Globus pallidus (tissue), 1 donor: ENCODE data around the gene FRMD4A.
"Not testable (repeated sequence)": the region's sequence is repeated elsewhere in the genome, so short reads cannot be mapped to it uniquely, and the experiment has no call there.

Experiments used
- DNase-seq: peaks from one replicate; pipeline ENCODE4 v3.0.0-alpha.2; 2015; ENCODE audit warnings: low spot score

The FRMD4A gene

DNA sequence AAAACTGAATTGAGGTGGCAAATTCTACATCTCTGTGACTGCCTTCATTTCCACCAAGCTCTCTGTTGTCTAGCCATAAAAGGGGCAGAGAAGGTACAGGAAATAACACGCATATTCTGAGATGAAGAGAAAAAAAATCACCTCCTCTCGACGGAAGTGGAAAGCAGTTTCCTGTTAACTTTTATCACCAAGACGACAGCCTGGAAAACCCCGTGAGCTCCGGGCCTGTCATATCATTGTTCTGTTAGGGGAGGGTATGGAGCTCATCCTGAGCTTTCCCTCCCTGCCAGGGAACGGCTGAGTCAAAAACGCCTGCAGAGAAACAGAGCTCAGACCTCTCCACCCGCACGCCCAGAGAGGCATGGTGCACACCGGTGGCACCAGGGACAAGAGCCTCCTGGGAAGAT is 543.7 kb downstream of the FRMD4A start:
- DNase-seq, result no peak

DNA sequence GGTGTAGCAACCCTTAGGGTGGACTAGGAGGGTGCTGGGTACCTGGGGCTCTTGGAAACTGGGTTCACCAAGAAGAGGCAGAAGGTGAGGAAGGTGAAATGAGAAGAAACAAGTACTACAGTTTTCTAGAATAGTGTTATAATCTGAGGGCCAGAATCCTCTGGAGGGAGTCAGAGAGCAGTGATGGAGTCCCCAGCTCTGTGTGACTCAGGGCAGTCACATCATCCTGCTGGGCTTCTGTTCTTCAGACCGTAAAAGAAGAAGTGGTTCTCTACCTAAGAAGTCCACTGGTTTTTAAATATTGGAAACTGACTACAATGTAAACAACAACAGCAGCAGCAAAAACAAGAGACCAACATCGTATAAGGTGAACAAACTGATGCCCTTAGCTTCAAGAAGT is 546.7 kb downstream of the FRMD4A start:
- no peak for DNase-seq

DNA sequence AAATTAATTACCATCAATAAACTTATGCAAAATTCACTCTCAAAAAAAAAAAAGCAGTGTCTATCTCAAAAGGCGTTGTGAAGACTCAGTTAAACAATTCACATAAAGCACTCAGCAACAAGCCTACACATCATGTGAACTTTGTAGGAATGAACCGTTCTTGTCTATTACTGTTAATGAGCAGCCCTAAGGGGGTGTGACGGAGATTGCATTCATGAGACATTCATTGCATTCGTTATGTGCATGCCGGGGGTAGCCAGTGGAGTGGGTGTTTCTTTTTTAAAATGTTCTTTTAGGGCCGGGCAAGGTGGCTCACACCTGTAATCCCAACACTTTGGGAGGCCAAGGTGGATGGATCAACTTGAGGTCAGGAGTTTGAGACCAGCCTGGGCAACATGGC is 551.0 kb downstream of the FRMD4A start:
- DNase-seq, result no peak

DNA sequence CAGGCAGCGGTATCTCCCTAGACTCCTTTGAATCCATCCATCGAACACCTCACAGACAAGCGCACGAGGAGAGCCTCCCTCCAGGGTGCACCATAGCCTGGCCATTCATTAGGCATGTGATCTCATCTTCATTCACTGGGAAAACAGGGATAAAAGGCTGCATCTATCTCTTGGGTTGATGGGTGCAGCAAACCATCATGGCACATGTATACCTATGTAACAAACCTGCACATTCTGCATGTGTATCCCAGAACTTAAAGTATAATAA is 552.1 kb downstream of the FRMD4A start:
- not testable (repeated sequence) for DNase-seq

DNA sequence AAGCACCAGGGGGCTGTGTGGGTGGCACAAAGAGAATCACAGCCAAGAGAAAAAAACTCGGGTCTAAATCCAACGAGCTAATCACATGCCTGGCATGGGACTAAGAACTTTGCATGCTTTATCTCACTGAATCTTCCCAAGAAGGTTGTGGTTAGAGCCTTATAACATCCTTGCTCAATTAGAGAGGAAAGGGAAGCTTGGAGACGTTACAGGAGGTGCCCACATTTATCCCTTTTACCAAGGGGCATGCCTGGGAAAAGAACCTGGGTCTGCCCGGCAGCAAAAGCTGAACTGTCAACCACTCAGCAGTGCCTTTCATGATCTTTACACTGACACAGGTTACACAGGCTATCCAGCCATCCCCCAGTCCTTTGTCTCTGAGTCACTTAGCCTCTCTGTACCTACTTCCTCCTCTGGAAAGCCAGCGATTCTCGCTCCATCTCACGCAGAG is 553.8 kb downstream of the FRMD4A start:
- DNase-seq, result no peak

DNA sequence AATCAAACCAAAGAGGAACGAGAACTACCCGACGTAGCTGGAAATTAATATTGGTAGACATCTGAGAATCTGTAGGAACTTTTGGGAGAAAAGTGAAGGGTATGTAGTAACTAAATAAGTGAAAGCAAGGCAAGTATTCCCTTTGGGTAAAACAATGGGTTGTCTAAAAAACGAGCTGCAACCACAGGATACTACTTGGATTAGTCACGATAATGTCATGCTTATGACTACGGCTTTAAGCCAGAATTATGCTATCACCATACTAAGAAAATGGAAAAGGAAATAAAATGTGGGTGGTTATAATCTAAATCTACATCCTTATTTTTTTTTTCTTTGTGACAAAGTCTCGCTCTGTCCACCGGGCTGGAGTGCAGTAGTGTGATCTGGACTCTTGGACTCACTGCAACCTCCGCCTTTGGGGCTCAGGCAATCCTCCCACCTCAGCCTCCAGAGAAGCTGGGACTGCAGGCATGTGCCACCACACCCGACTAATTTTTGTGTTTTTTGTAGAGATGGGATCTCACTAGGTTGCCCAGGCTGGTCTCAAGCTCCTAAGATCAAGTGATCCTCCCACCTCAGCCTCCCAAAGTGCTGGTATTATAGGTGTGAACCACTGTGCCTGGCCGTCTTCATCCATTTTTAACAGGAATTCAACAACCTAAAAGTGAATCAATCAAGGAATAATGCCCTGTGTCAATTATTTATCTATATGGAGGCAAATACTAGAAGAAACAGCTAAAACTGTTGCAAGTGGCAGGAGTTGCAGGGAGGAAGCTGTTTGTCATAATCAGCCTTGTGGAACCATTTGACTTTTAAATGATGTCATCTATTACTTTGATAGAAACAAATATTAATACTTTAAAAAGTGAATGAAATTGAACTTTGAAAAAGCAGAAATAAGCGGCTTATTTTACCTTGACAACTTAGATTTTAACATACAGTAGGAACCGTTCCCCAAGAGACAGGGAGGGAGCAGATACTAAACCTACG is 554.6 kb downstream of the FRMD4A start:
- no peak for DNase-seq

DNA sequence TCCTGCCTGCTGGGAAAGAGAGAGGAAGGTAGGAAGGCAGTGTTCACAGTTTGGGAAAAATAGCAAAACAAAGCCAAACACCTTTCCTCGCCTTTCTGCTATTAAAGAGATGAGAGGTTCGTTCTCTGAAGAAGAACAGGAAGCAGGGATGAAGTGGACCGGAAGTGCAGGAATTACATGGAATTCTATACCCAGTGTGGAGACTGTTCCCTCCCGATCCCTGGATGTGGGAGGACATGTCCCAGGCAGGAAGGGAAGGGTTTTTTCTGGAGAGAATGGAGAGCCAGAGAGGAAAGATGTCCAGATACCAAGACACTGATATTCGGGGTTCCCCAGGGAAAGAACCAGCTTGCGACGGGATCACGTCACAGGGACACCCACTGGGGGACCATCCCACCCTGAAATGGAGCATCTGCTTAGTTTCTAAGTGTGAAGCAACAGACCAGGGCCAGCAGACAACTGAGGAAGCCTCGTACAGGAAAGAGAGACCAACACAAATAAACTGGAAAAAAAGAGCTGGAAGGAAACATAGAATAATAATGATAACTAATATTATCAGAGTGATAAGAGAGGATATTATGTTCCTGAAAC is 556.3 kb downstream of the FRMD4A start:
- DNase-seq, result no peak

DNA sequence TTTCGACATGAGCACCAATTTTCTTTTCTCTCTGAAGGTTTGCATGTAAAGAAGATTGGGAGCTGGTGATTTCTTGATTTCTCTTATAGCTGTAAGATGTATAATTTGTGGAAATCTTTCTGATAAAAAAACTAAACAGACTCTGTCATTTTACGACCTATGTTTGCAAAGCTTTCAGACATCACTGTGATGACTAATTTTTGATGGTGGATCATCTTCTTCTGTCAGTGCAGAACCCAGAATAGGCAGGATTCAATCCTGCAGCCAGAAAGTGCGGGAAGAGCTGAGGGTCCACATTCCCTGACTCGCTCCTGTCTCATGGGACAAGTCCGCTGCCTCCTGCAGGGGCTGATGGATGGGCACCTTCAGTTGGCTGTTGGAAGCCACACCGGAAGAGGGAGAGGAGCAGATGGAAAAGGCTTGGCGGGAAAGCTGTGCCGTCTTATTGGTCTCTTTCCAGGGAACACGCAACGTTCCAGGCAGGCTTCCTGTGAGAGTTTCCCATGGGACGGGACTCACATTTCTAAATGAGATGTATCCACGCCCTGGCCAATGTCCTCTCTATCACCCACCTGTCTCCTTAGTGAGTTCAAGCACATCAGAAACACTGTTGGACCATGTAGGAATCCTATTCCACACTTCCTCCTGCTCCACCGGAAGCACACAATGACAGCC is 557.1 kb downstream of the FRMD4A start:
- DNase-seq, result no peak

DNA sequence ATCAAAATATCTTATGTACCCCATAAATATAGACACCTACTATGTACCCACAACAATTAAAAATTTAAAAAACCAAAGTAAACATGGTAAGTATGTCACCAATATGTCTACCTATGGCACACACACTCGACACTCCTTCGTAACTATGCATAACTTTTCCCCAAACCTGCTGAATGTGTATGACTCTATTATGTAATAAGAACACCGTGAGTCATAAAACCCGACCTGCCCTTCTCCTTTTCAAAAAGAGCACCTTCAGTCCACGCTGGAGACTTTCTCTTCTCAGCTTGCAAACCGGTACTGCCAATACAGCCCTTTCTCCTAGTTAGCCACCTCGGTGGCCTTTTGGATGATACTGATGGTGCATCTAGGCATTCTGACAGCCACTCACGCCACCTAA is 557.7 kb downstream of the FRMD4A start:
- no peak for DNase-seq

DNA sequence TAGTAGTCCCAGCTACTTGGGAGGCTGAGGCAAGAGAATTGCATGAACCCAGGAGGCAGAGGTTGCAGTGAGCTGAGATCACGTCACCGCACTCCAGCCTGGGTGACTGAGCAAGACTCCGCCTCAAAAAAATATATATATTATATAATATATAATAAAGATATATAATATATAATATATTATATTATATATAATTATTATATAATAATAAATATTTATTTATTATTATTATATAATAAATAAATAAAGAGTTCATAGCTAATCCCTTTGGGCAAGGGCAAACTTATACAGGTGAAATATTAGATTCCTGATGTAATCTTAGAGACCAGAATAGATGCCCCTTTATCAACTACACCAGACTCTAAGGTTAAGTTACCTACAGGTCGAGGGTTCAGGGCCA is 558.7 kb downstream of the FRMD4A start:
- no peak for DNase-seq

DNA sequence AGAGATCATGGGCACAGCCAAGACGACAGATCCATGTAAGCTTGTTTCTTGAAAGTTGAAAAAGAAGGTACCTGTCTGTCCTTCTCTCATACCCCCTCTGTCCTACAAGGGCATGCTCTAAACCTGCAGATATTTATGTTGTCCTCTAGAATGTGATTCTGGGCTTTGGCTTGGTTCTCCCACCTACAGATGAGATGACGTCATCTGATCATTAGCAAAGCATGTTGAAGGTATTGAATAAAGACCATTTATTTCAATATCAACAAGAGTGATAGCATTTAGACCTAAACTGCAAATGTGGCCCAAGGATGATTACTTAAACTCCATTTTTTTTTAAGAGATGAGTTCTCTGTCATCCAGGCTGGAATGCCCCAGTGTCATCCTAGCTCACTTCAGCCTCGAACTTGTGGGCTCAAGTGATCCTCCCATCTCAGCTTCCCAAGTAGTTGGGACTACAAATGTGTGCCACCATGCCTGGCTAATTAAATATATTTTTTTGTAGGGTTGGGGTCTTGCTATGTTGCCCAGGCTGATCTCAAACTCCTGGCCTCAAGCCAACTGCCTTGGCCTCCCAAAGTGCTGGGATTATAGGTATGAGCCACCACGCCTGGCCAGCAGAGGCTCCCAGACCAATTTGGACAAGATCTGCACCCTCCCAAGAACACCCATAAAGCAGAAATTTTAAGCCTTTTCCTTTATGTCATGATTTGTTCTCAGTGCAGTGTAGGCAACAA is 559.8 kb downstream of the FRMD4A start:
- no peak for DNase-seq

DNA sequence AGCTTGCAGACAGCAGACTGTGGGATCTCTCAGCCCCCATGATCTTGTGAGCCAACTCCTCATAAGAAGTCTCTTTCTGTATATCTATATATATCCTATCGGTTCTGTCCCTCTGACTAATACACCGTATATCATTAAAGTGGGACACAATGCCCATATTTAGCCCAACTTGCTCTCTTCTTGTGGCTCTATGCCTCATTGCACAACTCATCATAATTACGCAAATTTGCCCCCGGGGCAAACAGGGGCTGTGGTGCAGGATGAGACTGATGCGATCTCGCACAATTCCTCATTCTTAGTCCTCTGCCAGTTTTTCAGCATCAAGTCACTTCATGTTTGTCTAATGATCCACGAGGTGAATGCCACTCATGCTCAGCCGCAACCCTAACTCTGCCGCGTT is 560.8 kb downstream of the FRMD4A start:
- no peak for DNase-seq

DNA sequence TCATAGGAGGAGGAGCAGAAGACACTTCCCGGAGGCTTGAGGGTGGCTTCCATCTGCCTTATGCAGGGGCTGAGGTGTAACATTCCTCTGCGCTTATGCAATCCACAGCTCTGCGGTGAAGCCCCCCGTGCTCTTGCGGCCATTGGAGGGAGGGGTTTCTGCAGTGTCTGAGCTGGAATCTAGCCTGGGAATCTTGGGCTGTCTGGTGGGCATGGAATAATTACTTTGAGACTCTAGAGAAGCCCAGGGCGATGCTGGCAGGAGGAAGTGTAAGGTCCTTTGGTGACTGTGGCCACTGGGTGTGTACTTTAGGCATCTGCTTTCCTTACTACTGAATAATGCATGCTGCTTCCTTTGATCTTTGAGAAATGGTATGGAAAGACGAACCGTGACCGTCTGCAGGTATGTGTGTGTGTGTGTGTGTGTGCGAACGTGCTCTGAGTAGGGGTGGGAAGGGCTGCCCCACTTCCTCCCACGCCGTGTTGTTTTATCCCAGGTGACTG is 563.0 kb downstream of the FRMD4A start:
- no peak for DNase-seq

DNA sequence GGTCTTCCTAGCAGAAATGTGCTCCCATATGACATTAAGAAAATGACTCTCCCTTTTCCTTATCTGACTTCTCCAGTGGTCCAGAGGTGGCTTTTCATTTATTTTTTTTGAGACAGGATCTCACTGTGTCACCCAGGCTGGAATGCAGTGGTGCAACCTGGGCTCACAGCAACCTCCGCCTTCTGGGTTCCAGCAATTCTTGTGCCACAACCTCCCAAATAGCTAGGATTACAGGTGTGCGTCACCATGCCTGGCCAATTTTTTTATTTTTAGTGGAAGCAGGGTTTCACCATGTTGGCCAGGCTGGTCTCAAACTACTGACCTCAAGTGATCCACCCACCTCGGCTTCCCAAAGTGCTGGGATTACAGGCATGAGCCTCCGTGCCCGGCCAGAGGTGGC is 563.6 kb downstream of the FRMD4A start:
- not testable (repeated sequence) for DNase-seq

DNA sequence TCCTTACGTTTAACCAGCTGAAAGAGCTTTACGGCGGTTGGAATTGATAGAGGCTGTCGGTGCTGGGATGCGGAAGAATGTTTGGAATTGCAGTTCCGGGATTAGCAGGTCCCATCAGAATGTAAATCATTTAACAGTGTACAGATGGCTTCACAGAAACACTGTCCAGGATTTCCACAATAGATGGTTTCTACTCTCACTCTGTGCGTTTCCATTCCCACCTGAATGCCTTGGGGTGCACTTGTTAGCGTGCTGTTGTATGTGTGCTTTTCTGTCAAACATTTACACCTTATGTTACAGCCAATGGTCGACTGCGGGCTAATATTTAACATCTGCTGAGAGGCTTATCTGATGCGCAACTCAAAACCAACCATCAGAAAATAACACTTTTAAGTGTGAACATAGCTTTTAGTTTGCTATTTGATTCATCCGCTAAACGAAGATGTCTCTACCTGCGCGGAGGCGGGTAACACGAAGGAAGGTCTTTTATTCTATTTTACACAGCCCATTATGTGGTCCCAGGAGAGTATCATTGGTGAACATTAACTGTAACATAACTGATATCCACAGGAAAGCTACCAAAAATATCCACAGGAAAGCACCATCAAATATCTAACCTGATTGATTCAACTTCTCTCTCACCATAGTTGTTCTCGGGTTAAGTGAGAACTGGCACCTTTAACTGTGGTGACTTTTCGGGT is 564.9 kb downstream of the FRMD4A start:
- DNase-seq, result no peak

DNA sequence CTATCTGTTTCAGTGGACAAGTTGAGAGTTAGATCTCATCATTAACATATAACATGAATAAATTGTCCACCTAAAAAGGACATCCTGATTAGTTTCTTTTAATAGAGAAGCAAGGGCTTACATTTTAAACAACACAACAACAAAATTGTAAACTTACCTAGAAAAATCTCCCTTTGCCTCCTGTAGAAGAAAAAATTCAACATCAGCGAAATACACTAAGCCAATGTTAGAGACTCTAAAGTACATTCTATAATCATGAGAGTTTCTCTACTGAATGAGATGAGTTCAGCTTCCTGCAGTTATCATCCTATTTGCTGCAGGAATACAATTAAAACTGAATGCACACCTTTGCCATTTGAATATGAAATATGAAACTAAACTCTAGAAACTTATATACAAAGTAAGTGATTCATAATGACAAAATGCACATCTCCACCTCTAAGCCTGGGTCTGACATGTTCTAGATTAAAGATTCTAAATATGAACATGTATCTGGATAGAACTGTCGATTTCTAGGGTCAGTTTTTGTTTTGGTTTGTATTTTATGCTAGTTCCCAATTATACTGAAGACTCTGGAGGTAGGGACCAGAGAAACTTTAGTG is 569.1 kb downstream of the FRMD4A start:
- DNase-seq, result no peak

DNA sequence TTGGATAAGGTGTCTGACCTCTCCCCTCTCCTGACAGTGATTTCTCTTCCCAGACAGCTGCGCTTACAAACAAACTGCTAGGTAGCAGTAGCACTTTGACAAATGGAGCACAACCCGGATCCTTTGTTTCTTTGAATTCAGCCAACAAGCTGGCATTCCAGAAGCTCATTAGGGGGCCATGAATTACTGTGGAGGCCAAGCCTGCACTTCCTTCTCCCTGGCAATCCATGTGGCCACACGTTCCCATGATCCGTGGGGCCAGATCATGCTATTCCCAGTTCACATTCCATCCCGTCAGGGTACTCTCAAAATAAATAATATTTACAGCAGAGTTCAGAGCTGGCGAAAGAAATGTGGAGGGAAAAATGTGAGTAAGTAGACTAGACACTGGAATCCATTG is 571.6 kb downstream of the FRMD4A start:
- DNase-seq, result no peak

DNA sequence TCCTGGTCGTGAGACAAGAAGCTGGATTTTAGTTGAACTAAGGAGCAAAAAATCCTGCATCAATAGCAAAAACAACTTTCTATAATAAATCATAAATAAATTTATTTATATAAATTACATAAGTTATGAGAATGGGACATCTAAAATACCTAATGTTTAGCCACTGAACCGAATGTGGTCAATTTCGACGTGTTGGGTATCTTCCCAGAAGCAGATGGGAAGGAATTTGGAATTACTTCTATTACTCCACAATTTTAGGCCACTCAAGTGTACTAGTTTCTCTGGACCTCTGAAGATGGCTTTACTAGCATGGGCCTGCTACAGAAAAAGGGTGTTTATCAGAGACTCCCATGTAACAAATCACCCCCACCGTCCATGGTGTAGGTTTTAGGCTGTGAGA is 572.0 kb downstream of the FRMD4A start:
- no peak for DNase-seq

DNA sequence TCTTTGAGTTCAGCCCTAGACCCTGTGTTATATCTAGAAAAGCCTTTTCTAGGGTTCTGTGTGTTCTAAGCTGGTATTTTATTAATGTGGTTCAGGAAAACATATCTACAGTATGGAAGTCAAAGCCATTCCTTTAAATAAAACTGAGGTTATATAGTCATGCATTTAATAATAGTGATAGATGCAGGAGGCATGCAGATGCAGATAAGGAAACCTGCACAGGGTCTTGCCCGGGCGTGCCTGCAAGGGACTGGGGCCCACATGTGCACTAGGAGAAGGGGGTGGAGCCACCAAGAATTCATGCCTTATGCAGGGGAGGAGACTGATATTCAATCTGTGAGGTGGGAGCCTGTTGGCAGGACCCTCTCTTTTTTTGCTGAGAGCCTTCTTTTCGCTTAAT is 572.4 kb downstream of the FRMD4A start:
- DNase-seq, result no peak

DNA sequence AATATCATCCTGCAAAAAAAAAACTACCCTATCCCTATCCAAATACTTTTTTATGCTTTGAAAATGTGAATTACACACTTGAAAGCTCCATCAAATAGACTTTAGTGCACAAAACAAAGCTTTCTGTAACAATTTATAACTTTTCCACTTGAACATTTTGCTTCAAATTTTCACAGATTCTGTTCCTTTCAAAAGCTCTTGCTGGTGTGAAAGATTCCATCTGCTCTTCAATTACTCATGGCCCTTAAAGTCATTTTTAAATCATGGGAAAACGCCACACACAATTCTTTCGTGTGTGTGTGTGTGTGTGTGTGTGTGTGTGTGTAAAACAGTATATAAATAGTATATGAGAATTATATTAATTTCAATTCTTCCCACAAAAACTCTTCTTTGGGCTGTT is 576.4 kb downstream of the FRMD4A start:
- no peak for DNase-seq

DNA sequence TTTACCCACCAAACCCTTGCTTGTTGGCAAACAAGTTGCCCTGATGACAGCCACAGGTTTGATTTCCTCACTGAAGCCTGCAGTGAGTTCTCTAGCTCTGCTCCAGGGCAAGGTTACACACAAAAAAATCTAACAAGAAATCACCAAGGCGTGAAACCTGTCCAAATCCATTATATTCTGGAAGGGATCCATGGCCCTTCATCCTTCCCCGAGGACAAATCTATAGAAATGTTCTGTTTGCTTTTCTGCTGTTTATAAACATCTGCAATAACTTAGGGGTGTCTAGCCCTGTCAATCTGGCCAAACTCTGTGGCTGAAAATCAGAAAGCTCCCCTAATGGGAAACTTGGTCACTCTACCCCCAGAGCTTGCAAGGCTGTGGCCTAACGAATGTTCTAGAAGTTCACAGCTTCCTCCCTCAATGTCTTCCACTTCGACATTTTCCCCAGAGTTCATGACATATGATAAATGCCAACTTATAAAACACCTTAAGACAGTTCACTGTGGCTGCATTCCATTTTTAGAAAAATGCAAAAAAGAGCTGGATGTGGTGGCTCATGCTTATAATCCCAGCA is 579.4 kb downstream of the FRMD4A start:
- no peak for DNase-seq
